Motor neuron (in vitro differentiated cells): ENCODE measurements around the gene GLIPR1L2. TPM values are rescaled to one million over a fixed set of nuclear protein-coding genes. Genes with fewer than 3 reads are reported as not detected.
"Not testable (repeated sequence)": the region's sequence is repeated elsewhere in the genome, so short reads cannot be mapped to it uniquely, and the experiment has no call there.

Experiments
- ATAC-seq, 8 experiments: fragments of 200-7000 bp; cut with Tn5 transposase; replicated peaks in 6 of 8; 2 replicates each; pipeline ENCODE4 v1.8.0; 2021; ENCODE audit warnings: mild to moderate bottlenecking in 8 of 8, moderate library complexity in 8 of 8
- H3K27ac ChIP-seq, 2 donors: fragments of 250-450 bp; sonication (Bioruptor Pico); 2 replicates each; pipeline ENCODE4 v1.9.0; 2021; ENCODE audit warnings: antibody characterized with exemption in 2 of 2, mild to moderate bottlenecking in 2 of 2, moderate library complexity in 1 of 2
- H3K4me1 ChIP-seq, 2 donors: fragments of 250-450 bp; sonication (Bioruptor Pico); replicated peaks in 1 of 2; 2 replicates each; pipeline ENCODE4 v1.6.1; 2021; ENCODE audit warnings: antibody characterized with exemption in 2 of 2, mild to moderate bottlenecking in 2 of 2, moderate library complexity in 1 of 2
- H3K4me3 ChIP-seq, 5 donors: fragments of 250-450 bp; sonication (Bioruptor Pico); 2 replicates each; pipeline ENCODE4 v1.9.0; 2021; ENCODE audit warnings: antibody characterized with exemption in 5 of 5, mild to moderate bottlenecking in 5 of 5, moderate library complexity in 4 of 5
- WGBS, 10 experiments: fragments of 450-650 bp; shearing (Covaris generic); methylation state at CpG; one replicate each; pipeline ENCODE4 v1.0.0; 2022; 5-methylcytosine and 5-hydroxymethylcytosine counted together
- in situ Hi-C, 9 experiments: fragments of 400-800 bp; cut with MboI; loops; one replicate each; pipeline ENCODE4 v1.15.0; 2021; ENCODE audit warnings: low sequenced_read_pairs in 9 of 9, low pct_unique_long_range_greater_than_20kb in 2 of 9; ENCODE audit not compliant: unreplicated experiment in 9 of 9
- total RNA-seq, 8 experiments: library from RNA; unstranded; fragments of 300-600 nt; gene quantifications; 2 replicates each; pipeline versions ENCODE4 v1.2.3 to v1.2.4, GENCODE V29; 2022

The GLIPR1L2 gene
- 1 to 10 TPM in 2 of 8 experiments, under 1 TPM in 4, not detected in 2; 0.08 to 3.1 (median 0.38) TPM for total RNA-seq

- peak in 7 of 8 experiments; percentile 21 to 99 (median 95) for ATAC-seq
- peak within 1 kb of the TSS in 2 of 5 donors; percentile 9 to 40 for H3K4me3 ChIP-seq
- no peak within 1 kb of the TSS for H3K27ac ChIP-seq
- H3K4me1 ChIP-seq, result no peaks in the 10 kb centered on the region
- in situ Hi-C loops, result no loop called here
- WGBS, 10 experiments, result 0 to 100% (median 51%) methylated on average over 1 to 12 of the region's 36 CpGs; no CpG with 5 or more reads in 2 of the 10 experiments
These were observed at the start of gene GLIPR1L2 for GRCh38 chr12:75390899-75391538. Gene GLIPR1L2 (plus strand): TSS chr12:75391089. CDS start chr12:75391117, 28 bp downstream.

GRCh38 chr12:75341873-75342272 lies 49.0 kb upstream of the GLIPR1L2 start:
- H3K27ac ChIP-seq, result no peak overlapping the region
- WGBS, 10 experiments, result 80 to 100% (median 100%) methylated on average over 1 to 4 of the region's 5 CpGs; no CpG with 5 or more reads in 5 of the 10 experiments
- ATAC-seq, result no peak
- in situ Hi-C loops, result no loop called here
- no peak overlapping the region for H3K4me3 ChIP-seq
- no peaks in the 10 kb centered on the region for H3K4me1 ChIP-seq

- 29 to 100% (median 57%) methylated on average over 1 to 2 of the region's 2 CpGs for WGBS, 10 experiments
- no peak for ATAC-seq
- in situ Hi-C loops, result no loop called here
- no peak overlapping the region for H3K27ac ChIP-seq
- H3K4me1 ChIP-seq, result no peaks in the 10 kb centered on the region
- no peak overlapping the region for H3K4me3 ChIP-seq
These were observed 45.4 kb upstream of the GLIPR1L2 start for GRCh38 chr12:75345531-75345930.

GRCh38 chr12:75346215-75346614 lies 44.7 kb upstream of the GLIPR1L2 start:
- ATAC-seq, in situ Hi-C loops, H3K4me3 ChIP-seq, H3K27ac ChIP-seq, H3K4me1 ChIP-seq: not testable (repeated sequence)
- 71 to 100% (median 94%) methylated on average over 2 to 6 of the region's 6 CpGs for WGBS, 10 experiments

GRCh38 chr12:75349946-75350345 lies 40.9 kb upstream of the GLIPR1L2 start:
- ATAC-seq, result no peak
- WGBS, 10 experiments, result 63 to 95% (median 83%) methylated on average over 1 to 4 of the region's 4 CpGs; no CpG with 5 or more reads in 3 of the 10 experiments
- Histone ChIP-seq H3K4me3 (no peak overlapping the region), H3K4me1 (no peaks in the 10 kb centered on the region), H3K27ac (no peak overlapping the region)
- in situ Hi-C loops, result no loop called here

GRCh38 chr12:75350413-75350812 lies 40.5 kb upstream of the GLIPR1L2 start:
- in situ Hi-C loops, result no loop called here
- 40 to 100% (median 86%) methylated on average over 1 to 2 of the region's 2 CpGs; no CpG with 5 or more reads in 4 of the 10 experiments for WGBS, 10 experiments
- H3K27ac ChIP-seq, result no peak overlapping the region
- H3K4me1 ChIP-seq, result no peaks in the 10 kb centered on the region
- ATAC-seq, result no peak
- H3K4me3 ChIP-seq, result no peak overlapping the region

- Histone ChIP-seq H3K4me3 (no peak overlapping the region), H3K27ac (no peak overlapping the region), H3K4me1 (no peaks in the 10 kb centered on the region)
- in situ Hi-C loops, result no loop called here
- ATAC-seq, result no peak
These were observed 36.9 kb upstream of the GLIPR1L2 start for GRCh38 chr12:75354011-75354410.

- Histone ChIP-seq H3K4me1 (no peaks in the 10 kb centered on the region), H3K4me3 (no peak overlapping the region), H3K27ac (no peak overlapping the region)
- in situ Hi-C loops, result no loop called here
- no peak for ATAC-seq
These were observed 30.0 kb upstream of the GLIPR1L2 start for GRCh38 chr12:75360920-75361319.

GRCh38 chr12:75361408-75361807 lies 29.5 kb upstream of the GLIPR1L2 start:
- 33 to 63% methylated on average over 1 of the region's 1 CpG; no CpG with 5 or more reads in 8 of the 10 experiments for whole genome bisulfite sequencing, 10 experiments
- H3K4me3 ChIP-seq, result no peak overlapping the region
- no peaks in the 10 kb centered on the region for H3K4me1 ChIP-seq
- in situ Hi-C loops, result no loop called here
- no peak overlapping the region for H3K27ac ChIP-seq
- ATAC-seq, result no peak

GRCh38 chr12:75364919-75365318 lies 26.0 kb upstream of the GLIPR1L2 start:
- ATAC-seq, result peak in 2 of 8 experiments; percentile 76 to 88
- Histone ChIP-seq H3K27ac (no peak overlapping the region), H3K4me1 (no peaks in the 10 kb centered on the region), H3K4me3 (no peak overlapping the region)
- in situ Hi-C loops, result no loop called here

GRCh38 chr12:75366629-75367028 lies 24.3 kb upstream of the GLIPR1L2 start:
- peak in 2 of 8 experiments; percentile 41 to 43 for ATAC-seq
- in situ Hi-C loops, result no loop called here
- Histone ChIP-seq H3K4me1 (no peaks in the 10 kb centered on the region), H3K27ac (no peak overlapping the region), H3K4me3 (no peak overlapping the region)
- 20 to 100% (median 100%) methylated on average over 1 of the region's 1 CpG; no CpG with 5 or more reads in 5 of the 10 experiments for WGBS, 10 experiments

GRCh38 chr12:75374971-75375370 lies 15.9 kb upstream of the GLIPR1L2 start:
- 75 to 100% (median 100%) methylated on average over 1 to 2 of the region's 2 CpGs; no CpG with 5 or more reads in 3 of the 10 experiments for WGBS, 10 experiments
- H3K4me1 ChIP-seq, result no peaks in the 10 kb centered on the region
- ATAC-seq, result no peak
- H3K4me3 ChIP-seq, result no peak overlapping the region
- no peak overlapping the region for H3K27ac ChIP-seq
- in situ Hi-C loops, result no loop called here

- H3K4me1 ChIP-seq, result no peaks in the 10 kb centered on the region
- 43 to 100% (median 94%) methylated on average over 1 of the region's 1 CpG; no CpG with 5 or more reads in 2 of the 10 experiments for WGBS, 10 experiments
- no peak overlapping the region for H3K4me3 ChIP-seq
- in situ Hi-C loops, result no loop called here
- no peak overlapping the region for H3K27ac ChIP-seq
- ATAC-seq, result no peak
These were observed 12.5 kb upstream of the GLIPR1L2 start for GRCh38 chr12:75378354-75378753.

- 80 to 100% (median 100%) methylated on average over 1 of the region's 1 CpG; no CpG with 5 or more reads in 2 of the 10 experiments for WGBS, 10 experiments
- Histone ChIP-seq H3K4me3 (no peak overlapping the region), H3K4me1 (no peaks in the 10 kb centered on the region), H3K27ac (no peak overlapping the region)
- in situ Hi-C loops, result no loop called here
- no peak for ATAC-seq
These were observed 1.8 kb upstream of the GLIPR1L2 start for GRCh38 chr12:75389061-75389460.
